Measurements from ENCODE around the gene WDFY4.

DNA sequence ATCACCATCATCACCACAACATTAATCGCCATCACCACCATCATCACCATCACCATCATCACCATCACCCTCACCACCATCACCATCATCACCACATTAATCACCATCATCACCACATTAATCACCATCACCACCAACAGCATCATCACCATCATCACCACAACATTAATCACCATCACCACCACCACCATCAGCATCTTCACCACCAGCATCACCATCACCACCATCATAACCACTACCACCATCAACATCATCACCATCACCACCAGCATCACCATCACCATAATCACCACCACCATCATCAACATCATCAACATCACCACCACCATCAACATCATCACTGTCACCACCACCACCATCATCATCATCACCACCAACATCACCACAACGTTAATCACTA is 124.6 kb downstream of the WDFY4 start:
- TF ChIP-seq FOXM1 (IDR thresholded peaks at IDR 0.05; ENCODE audit: low read depth) (no peak), EP300 (IDR thresholded peaks at IDR 0.05; ENCODE audit: borderline replicate concordance in 1 of 2, low read depth in 1 of 2, low read length in 1 of 2) (no peak), GABPA (IDR thresholded peaks at IDR 0.05; ENCODE audit: low read depth) (no peak), FOXJ3 (CRISPR knock-in tag; IDR thresholded peaks at IDR 0.05) (no peak), CHD2 (IDR thresholded peaks at IDR 0.05; ENCODE audit: low read length, partially characterized antibody) (no peak), EZH2phosphoT487 (IDR thresholded peaks at IDR 0.05; ENCODE audit: borderline replicate concordance, low read depth) (no peak), POLR2AphosphoS5 (IDR thresholded peaks at IDR 0.05; ENCODE audit: low read depth, low read length) (no peak), MXI1 (IDR thresholded peaks at IDR 0.05; ENCODE audit: low read depth, low read length) (no peak), RCOR1 (IDR thresholded peaks at IDR 0.05; ENCODE audit: low read length) (no peak)
- TF ChIP-seq, protein P1, sequence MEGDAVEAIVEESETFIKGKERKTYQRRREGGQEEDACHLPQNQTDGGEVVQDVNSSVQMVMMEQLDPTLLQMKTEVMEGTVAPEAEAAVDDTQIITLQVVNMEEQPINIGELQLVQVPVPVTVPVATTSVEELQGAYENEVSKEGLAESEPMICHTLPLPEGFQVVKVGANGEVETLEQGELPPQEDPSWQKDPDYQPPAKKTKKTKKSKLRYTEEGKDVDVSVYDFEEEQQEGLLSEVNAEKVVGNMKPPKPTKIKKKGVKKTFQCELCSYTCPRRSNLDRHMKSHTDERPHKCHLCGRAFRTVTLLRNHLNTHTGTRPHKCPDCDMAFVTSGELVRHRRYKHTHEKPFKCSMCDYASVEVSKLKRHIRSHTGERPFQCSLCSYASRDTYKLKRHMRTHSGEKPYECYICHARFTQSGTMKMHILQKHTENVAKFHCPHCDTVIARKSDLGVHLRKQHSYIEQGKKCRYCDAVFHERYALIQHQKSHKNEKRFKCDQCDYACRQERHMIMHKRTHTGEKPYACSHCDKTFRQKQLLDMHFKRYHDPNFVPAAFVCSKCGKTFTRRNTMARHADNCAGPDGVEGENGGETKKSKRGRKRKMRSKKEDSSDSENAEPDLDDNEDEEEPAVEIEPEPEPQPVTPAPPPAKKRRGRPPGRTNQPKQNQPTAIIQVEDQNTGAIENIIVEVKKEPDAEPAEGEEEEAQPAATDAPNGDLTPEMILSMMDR (IDR thresholded peaks at IDR 0.05) = no peak
- TF ChIP-seq, protein P2, sequence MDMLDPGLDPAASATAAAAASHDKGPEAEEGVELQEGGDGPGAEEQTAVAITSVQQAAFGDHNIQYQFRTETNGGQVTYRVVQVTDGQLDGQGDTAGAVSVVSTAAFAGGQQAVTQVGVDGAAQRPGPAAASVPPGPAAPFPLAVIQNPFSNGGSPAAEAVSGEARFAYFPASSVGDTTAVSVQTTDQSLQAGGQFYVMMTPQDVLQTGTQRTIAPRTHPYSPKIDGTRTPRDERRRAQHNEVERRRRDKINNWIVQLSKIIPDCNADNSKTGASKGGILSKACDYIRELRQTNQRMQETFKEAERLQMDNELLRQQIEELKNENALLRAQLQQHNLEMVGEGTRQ (IDR thresholded peaks at IDR 0.05; ENCODE audit: borderline replicate concordance, low read depth, low read length) = no peak
- TF ChIP-seq, protein P3, sequence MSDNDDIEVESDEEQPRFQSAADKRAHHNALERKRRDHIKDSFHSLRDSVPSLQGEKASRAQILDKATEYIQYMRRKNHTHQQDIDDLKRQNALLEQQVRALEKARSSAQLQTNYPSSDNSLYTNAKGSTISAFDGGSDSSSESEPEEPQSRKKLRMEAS (IDR thresholded peaks at IDR 0.05; ENCODE audit: low read depth) = no peak
